Vagina (tissue), 2 donors: ENCODE measurements around the gene PCBP4. TPM values are rescaled to one million over a fixed set of nuclear protein-coding genes. Genes with fewer than 3 reads are reported as not detected.

Source experiments
- DNase-seq, 2 donors: peaks; one replicate each; pipeline ENCODE4 v3.0.0-alpha.2; 2017; ENCODE audit errors: extremely low spot score in 2 of 2
- H3K27ac ChIP-seq: fragments of 200-600 bp; sonication (generic); one replicate; pipeline ENCODE4 v1.5.1; 2019
- H3K27me3 ChIP-seq: fragments of 200-600 bp; sonication (generic); one replicate; pipeline ENCODE4 v1.5.1; 2019
- H3K36me3 ChIP-seq, 2 donors: fragments of 200-600 bp; sonication (generic); one replicate each; pipeline ENCODE4 v1.5.1; 2017 to 2019
- H3K4me1 ChIP-seq: fragments of 200-600 bp; sonication (generic); one replicate; pipeline ENCODE4 v1.5.1; 2019
- H3K4me3 ChIP-seq, 2 donors: fragments of 200-600 bp; sonication (generic); 1 replicate in 1 of 2; 2 replicates in 1 of 2; pipeline ENCODE4 v1.5.1; 2016 to 2019
- H3K9me3 ChIP-seq: fragments of 200-600 bp; sonication (generic); one replicate; pipeline ENCODE4 v1.5.1; 2019
- CTCF ChIP-seq, 3 experiments: fragments of 450-650 bp in 2 of 3; fragments of 200-600 bp in 1 of 3; sonication (generic) in 1 of 3; IDR thresholded peaks; one replicate each; pipeline ENCODE4 v1.5.1; 2017 to 2019; ENCODE audit warnings: antibody characterized with exemption in 3 of 3, mild to moderate bottlenecking in 2 of 3, moderate library complexity in 2 of 3
- POLR2A ChIP-seq, 2 donors: fragments of 450-650 bp; IDR thresholded peaks; one replicate each; pipeline ENCODE4 v1.6.1; 2017; ENCODE audit warnings: antibody characterized with exemption in 2 of 2, mild to moderate bottlenecking in 2 of 2, moderate library complexity in 2 of 2
- POLR2AphosphoS5 ChIP-seq, 2 donors: sonication (generic); formaldehyde crosslinking; IDR thresholded peaks; one replicate each; pipeline ENCODE4 v1.9.0; 2017; ENCODE audit warnings: antibody characterized with exemption in 2 of 2, mild to moderate bottlenecking in 2 of 2, low read depth in 1 of 2; ENCODE audit not compliant: insufficient read depth in 1 of 2
- intact Hi-C: fragments of 100-400 bp; cut with DNase I; formaldehyde crosslinking; loops from one replicate; pipeline ENCODE4 v1.15.1; 2023
- total RNA-seq: library from RNA; depleted of rRNA; stranded (reverse); fragments of >200 nt; gene quantifications from one replicate; pipeline ENCODE4 v1.2.3, GENCODE V29; 2016

The PCBP4 gene
- total RNA-seq, 1 donor from 2014 or later: 36.6 TPM

- H3K27me3 ChIP-seq: no peaks in the 10 kb centered on the region
- H3K36me3 ChIP-seq: peaks cover 0 to 4% of the 10 kb centered on the region in 2 donors
- DNase-seq: no peak
- TF ChIP-seq CTCF (IDR thresholded peaks at IDR 0.05) (no peak), POLR2AphosphoS5 (IDR thresholded peaks at IDR 0.05; ENCODE audit: insufficient read depth in 1 of 2, low read depth in 1 of 2) (no peak), POLR2A (IDR thresholded peaks at IDR 0.05) (no peak)
- H3K9me3 ChIP-seq: no peaks in the 10 kb centered on the region
- intact Hi-C loops: no loop called here
- H3K4me1 ChIP-seq: peaks cover 17% of the 10 kb centered on the region
- no peak overlapping the region for H3K4me3 ChIP-seq
- H3K27ac ChIP-seq: no peak overlapping the region
These were observed 21.3 kb upstream of the PCBP4 start for GRCh38 chr3:51988286-51989146.

DNA sequence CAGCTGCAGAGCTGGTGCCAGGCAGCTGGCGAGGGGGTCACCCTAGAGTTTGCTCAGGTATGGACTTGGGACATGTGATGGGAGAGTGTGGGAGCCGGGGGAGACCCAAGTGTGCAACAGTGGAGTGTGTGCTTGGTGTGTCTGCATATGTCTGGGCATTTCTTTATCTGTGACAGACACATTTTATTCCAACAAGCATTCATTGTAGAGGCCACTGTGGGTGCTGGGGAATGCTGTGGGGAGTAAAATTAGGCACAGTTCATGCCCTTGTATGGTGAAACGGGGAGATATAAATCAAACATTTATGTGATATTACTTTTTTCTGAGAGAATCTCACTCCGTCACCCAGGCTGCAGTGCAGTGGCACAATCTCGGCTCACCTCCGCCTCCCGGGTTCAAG is 20.3 kb upstream of the PCBP4 start:
- Histone ChIP-seq H3K9me3 (no peaks in the 10 kb centered on the region), H3K27me3 (no peaks in the 10 kb centered on the region), H3K4me1 (peaks cover 16% of the 10 kb centered on the region), H3K4me3 (no peak overlapping the region), H3K36me3 (no peaks in the 10 kb centered on the region), H3K27ac (no peak overlapping the region)
- intact Hi-C loops: no loop called here
- DNase-seq: no peak
- no peak for TF ChIP-seq POLR2AphosphoS5 (IDR thresholded peaks at IDR 0.05; ENCODE audit: insufficient read depth in 1 of 2, low read depth in 1 of 2)
- TF ChIP-seq POLR2A (IDR thresholded peaks at IDR 0.05): no peak
- TF ChIP-seq CTCF (IDR thresholded peaks at IDR 0.05): no peak

- intact Hi-C loops: no loop called here
- H3K4me1 ChIP-seq: peaks cover 28% of the 10 kb centered on the region
- no peak overlapping the region for H3K27ac ChIP-seq
- H3K27me3 ChIP-seq: no peaks in the 10 kb centered on the region
- TF ChIP-seq POLR2AphosphoS5 (IDR thresholded peaks at IDR 0.05; ENCODE audit: insufficient read depth in 1 of 2, low read depth in 1 of 2): no peak
- no peak for TF ChIP-seq POLR2A (IDR thresholded peaks at IDR 0.05)
- no peak for TF ChIP-seq CTCF (IDR thresholded peaks at IDR 0.05)
- no peak overlapping the region for H3K4me3 ChIP-seq
- no peak for DNase-seq
- H3K36me3 ChIP-seq: no peaks in the 10 kb centered on the region
- H3K9me3 ChIP-seq: no peaks in the 10 kb centered on the region
These were observed 19.0 kb upstream of the PCBP4 start for GRCh38 chr3:51986010-51986947.

- H3K27ac ChIP-seq: no peak overlapping the region
- no peak overlapping the region for H3K4me3 ChIP-seq
- no peaks in the 10 kb centered on the region for H3K27me3 ChIP-seq
- H3K4me1 ChIP-seq: peaks cover 28% of the 10 kb centered on the region
- H3K36me3 ChIP-seq: no peaks in the 10 kb centered on the region
- DNase-seq: no peak
- no peaks in the 10 kb centered on the region for H3K9me3 ChIP-seq
- intact Hi-C loops: no loop called here
- TF ChIP-seq POLR2A (IDR thresholded peaks at IDR 0.05) (no peak), POLR2AphosphoS5 (IDR thresholded peaks at IDR 0.05; ENCODE audit: insufficient read depth in 1 of 2, low read depth in 1 of 2) (no peak), CTCF (IDR thresholded peaks at IDR 0.05) (no peak)
These were observed 17.8 kb upstream of the PCBP4 start for GRCh38 chr3:51985063-51985462.
